SKM-1 treated with dmso at 0.1 percent for 144 hours (cell line): Measurements from ENCODE around the gene BAZ2B.

Source experiments
- DNase-seq: peaks from one replicate; lab custom pipeline; 2025; ENCODE audit not compliant: unreplicated experiment; lab: John Stamatoyannopoulos, UW

BAZ2B gene

DNA sequence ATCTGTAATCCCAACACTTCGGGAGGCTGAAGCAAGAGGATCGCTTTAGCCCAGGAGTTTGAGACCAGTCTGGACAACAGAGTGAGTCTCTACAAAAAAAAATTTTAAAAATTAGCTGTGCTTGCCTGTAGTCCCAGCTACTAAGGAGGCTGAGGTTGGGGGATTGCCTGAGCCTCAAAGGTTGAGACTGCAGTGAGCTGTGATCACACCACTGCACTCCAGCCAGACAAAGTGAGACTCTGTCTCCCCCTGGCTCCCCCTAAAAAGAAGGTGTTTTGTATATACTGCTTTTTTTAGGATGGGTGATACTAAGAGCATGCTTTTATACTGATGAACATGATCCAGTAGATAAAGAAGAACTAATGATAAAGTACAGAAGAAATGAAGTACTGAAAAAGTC lies 145.0 kb downstream of the BAZ2B start:
- no peak for DNase-seq

DNA sequence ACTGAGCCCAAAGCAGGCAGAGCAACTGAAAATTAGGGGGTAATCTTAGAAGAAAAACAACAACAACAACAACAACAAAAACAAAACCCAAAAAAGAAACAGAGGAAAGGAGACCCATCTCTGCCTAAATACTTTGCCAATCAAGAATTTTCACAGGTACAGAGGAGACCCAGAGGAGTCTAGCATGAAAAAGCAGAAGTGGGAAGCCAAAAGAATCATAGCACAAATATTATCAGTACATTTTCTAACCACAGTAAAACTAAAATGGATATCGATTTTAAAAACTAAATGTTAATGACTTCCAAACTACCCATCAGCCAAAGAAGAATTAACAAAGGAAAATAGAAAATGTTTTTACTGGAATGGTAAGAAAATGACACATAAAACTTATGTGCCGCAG lies 148.1 kb downstream of the BAZ2B start:
- no peak for DNase-seq

DNA sequence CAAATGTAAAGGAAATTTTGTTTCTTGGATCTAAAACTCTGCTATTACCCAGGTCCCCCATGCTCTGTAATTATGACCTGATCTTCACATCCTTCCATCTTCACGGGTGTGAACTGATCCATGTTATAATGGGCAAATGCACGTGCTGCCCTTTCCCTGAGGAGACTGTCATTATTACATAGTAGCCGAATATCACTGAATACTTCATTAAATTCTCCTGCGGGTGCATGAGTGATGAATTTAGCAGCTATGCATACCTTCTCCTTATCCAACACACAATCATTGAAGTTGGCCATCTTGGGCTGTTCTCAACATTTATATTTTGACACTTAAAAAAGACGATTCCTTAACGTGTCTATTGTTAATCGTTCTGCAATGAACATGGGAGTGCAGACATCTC lies 153.4 kb downstream of the BAZ2B start:
- DNase-seq = no peak

DNA sequence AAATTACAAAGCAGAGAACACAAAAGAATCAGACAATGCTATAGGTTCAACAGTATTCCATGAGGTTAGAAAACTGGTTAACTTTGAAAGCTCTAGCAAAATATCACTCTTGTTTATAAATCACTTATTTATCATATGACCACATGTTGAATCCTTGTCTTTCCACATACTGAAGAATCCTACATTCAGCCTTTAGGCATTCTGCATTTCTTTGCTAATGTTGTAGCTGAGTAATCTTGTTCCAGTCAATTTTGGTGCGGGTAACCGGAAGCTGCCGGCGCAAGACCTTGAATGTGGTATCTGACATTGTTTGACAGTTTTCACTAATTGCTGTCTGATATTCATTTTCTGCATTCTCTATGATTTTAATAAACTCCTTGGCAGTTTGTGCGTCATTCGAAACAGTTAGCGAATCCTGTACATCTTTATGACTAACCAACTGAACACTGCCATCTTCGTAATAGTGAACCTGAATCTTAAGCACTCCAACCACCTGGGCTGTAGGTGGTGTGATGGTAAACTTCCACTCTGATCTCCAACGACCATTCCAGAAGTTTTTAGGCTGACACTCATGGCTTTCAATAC lies 154.1 kb downstream of the BAZ2B start:
- no peak for DNase-seq

DNA sequence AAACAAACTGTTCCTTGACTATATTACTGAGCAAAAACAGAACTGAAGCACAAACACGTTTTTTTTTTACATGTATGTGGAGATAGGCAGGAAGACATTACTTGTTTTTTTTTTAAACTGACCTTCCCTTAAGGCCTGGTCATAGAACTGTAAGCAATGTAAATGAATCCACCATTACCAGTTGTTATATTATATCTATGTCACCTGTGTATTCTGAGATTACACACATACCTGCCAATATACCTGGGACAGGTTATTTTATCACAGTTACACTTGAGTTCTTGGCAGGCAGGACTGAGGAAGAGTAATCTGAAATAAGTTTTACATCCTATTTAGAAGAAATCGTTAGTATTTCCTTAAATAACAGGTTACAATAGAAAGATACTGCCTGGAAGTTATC lies 155.3 kb downstream of the BAZ2B start:
- DNase-seq = no peak

DNA sequence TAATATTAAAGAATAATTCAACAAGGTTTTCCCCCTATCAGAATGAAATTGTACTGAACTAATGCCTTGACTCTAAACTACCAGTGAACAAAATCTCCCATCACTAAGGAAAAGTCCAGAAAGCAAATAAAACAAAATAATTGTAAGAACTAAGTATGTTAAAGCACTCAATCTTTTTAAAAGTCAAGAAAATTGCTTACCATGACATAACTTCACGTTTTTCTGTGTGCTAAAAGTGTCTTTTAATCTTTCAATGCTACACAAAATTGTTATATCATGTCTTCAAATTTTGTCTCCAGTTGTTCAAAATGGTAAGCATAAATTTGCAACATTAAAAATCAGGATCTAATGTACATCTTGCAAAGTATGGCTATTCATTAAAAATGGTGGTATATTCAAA lies 156.1 kb downstream of the BAZ2B start:
- no peak for DNase-seq

DNA sequence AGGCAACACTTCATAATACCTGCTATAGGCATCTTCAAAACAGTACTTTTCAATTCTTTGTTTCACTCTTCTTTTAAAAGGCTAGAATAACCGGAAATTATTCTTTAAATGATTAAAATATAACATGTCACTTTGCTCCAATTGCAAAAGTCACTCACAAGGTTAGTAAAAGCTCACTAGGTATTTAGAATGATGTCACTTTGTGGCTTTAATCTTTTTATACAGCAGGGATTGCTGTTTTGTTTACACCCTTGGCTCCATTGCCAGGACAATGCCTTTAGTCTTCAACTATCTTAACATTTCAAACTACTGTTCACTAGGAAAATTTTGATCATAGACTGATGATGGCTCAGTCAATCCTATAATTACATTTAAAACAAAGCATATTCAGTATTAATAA lies 157.1 kb downstream of the BAZ2B start:
- no peak for DNase-seq

DNA sequence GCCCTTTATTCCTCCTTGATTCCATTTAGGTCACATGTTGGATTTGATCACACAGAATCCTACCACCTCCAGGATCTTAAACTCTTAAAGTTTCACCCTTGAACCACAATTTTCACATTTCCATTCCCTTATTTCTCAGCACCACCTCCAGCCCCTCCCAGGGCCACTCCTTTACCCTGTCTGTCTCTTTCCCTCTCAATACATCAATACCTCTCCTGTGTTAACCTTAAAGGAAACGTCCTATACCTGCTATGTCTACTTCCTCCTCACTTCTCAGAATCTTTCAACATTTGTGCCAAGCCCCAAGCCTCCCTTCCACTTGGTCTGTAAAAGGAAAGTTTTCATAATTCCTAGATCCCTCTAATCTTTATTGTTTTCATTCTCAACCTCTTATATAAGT lies 158.8 kb downstream of the BAZ2B start:
- no peak for DNase-seq

DNA sequence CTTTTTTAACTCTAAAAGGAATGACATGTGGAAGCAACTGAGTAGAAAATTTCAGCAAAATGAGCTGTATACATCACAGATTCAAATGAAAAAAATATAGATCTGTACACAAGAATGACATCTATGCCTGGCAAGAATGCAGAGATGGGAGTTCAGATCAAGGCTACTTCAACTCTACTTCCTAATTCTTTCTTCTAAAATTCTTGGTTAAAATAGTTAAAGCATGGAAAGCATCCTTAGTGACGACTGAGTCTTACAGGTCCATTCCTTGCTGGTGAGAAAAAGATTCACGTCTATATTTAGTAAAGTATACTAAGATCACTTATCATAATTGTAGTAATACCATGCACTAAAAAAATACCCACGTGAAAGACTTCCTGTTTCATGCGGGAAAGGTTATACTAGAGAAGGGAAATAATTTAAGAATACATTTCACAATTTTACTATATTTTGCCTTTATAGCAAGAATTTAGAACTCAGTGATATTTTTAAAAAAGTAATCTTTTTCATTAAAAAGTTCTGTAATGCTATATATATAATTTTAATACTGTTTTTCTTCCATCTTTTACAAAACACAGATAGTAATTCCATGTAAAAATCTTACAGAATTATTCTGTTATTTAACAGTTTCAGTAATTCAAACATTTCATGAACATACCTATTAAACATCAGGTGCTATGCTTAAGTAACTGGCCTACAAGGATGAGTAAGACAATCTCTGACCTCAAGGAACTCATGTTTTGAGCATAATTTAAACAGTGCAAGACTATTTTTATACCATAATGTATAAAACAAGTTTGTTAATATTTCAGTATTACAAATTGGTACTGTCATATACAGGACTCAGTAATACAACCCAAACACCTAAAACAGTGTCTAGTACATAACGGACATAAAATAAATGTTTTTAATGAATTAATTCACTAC lies 159.6 kb downstream of the BAZ2B start:
- DNase-seq = no peak

DNA sequence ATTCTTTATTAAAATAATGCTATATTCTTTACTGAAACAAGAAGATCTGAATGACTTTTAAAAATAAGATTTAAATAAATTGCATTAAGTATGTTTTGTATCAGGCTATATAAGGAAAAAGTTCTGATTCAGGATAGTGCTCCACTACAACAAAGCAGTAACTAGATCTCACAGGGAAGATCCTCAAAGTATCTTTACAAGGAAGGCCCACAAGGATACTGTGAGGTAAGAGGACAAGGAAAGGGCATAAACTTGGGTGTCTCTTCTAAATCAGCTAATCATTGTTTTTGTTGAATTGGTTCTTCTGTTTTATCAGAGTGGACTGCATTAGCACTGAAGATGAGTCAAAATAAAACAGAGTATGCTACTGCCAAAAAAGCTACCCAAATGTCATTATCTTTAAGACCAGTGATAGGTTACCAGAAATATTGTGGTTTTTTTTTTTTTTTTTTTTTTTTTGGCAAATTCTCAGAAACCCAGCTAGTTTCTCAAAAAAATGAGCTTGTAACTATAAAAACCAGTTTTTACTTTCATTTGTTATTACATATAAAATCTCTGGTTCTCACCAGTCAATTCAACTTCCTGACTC lies 160.9 kb downstream of the BAZ2B start:
- DNase-seq = no peak

DNA sequence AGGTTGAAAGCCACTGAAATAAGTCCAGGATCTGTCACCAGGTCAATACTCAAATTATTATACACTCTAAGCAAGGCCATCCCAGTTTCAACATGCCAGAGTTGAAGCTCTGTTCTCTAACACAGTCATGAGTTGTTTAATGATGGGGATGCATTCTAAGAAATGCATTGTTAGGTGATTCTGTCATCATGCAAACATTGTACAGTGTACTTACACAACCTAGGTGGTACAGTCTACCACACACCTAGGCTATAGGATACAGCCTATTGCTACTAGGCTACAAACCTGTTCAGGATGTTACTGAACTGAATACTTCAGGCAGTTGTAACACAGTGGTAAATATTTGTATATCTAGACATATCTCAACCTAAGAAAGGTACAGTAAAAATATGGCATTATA lies 162.2 kb downstream of the BAZ2B start:
- no peak for DNase-seq

DNA sequence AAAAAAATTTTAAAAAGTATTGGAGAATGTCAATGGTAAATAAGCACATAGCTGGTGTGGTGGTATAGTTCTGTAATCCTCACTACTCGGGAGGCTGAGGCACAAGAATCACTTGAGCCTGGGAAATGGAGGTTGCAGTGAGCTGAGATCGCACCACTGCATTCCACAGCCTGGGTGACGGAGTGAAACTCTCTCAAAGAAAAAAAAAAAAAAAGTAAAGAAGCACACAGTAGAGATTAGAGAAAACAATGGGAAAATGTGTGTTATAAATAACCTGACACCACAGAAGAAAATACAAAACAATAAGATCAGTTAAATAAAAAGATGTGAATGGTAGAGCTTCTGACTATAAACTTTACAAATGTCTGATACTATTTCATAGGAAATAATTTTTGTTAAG lies 166.2 kb downstream of the BAZ2B start:
- no peak for DNase-seq

DNA sequence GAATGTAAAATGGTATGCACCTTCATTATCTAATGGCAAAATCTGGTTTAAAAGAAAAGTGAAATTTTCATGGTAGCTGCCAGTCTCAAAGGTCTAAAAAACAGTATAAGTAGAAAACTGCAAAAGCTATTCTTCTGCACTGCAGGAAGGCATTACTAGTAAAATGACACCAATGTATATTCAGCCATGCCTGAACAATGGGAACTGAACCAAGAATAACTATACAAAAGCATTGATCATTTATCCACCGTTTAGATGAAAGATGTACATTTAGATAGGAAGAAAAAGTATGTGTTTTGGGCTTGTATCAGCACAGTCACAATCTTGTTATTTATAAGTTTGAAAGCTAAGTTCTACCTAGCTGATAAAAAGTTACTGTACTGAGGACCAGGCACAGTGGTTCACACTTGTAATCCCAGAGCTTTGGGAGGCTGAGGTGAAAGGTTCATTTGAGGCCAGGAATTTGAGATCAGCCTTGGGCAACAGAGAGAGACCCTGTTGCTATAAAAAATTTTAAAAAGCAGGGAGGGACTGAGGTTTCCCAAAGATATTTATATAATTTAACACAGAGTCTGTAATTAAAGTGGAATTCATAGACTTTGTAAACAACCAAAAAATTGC lies 166.7 kb downstream of the BAZ2B start:
- DNase-seq = no peak

DNA sequence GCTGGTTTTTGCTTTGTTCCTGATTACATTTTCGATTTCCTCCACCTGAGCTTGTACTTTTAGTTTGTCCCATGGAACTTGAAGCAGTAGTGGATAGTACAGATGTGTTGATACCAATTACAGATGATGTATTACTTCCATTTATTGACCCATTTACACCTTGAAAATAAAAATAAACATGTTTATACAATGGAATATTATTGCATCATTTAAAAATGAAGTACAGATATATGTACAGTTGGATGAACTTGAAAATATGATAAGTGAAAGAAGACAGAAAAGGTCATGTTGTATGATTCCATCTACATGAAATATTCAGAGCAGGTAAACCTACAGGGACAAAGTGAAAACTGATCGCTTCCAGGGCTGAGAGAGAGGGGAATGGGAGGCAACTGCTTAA lies 169.5 kb downstream of the BAZ2B start:
- DNase-seq = no peak

DNA sequence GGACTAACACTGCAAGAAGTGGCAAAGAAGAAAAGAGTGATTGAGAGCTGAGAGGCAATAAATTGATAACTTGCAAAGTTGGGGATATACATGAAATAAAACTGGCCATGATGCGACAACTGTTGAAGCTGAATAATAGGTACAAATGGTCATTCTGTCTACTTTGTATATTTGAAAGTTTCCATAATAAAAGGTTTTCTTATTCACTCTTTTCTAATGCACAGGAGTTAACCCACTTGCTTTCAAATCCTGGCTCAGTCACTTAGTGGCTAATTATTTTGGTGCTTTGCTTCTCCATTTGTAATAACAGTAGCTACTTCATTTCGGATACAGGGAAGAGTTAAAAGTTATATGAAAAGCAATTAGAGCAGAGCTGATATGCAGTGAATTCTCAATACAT lies 170.1 kb downstream of the BAZ2B start:
- DNase-seq = no peak

DNA sequence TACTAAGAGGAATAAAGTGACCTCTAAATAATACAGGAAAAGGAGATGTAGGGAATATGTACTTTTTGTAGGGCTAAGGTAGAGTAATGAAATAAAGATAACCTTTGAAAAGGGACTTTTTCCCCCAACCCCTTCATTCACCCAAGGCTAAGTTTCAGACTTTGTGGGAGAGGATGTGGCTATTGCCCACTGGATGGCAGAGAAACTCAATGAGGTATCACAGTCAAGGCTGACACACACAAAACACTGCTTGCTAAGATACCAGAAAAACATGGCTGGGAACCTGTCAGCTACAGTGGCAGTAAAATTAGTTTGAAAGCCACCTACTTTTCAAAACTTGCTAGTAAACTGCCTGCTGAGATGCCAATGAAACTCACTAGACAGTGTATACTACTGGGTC lies 171.0 kb downstream of the BAZ2B start:
- no peak for DNase-seq

DNA sequence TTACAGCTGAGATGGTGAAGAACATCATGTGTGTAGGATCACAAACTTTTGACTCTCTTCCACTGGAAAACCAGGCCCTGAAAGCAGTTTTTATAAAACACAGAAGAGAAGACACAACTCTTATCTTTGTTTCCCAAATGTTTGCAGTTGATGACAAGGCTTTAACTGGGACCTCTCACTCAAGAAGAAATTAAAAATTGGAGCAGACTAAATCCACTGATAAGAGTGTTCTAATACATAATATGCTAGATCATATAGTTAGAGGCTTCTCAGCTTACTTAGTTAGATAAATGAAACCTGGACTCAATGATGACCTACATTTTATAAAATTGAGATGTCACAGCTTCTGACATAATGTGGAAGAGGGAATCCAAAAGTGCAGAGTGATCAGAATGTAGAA lies 171.6 kb downstream of the BAZ2B start:
- DNase-seq = no peak

DNA sequence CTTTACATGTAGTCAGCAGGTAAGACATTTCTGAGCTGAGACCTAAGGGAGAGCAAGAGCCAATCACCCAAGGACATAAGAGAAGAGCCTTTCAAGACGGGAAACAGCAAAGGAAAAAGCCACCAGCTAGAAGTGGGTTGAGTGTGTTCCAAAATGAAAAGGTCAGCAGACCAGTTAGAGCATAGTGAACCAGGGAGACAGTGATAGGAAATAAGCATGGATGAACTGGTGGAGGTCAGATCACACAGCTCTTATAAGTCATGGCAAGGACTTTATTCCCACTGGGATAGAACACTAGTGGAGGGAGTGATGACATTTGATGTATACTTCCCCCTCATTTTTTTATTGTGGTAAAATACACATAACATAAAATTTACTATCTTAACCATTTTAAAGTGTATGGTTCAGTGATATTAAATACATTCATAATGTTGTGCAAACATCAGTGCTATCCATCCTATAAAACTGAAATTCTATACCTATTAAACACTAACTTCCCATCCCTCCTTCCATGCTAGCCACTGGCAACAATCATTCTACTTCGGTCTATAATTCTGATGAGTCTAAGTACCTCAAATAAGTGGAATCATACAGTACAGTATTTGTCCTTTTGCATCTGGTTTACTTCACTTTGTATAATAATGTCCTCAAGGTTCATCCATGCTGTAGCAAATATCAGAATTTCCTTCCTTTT lies 174.0 kb downstream of the BAZ2B start:
- no peak for DNase-seq

DNA sequence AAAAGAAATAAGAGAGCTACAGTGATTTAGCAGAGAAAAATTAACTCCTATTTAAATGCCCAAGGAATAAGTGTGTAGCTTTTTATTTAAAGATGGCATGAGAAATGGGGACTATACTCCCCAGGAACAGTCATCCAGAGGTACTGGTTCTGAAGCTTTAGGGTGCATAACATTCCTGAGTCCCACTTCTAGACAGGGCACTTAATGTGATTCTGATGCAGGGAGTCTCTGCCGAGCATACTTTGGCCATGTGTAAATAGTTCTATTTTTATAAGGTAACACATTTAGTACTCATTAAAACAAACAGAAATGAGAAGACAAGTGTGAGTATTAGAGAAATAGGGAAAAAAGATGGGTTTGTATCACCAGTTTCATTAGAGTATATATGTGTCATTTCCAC lies 175.2 kb downstream of the BAZ2B start:
- DNase-seq = no peak

DNA sequence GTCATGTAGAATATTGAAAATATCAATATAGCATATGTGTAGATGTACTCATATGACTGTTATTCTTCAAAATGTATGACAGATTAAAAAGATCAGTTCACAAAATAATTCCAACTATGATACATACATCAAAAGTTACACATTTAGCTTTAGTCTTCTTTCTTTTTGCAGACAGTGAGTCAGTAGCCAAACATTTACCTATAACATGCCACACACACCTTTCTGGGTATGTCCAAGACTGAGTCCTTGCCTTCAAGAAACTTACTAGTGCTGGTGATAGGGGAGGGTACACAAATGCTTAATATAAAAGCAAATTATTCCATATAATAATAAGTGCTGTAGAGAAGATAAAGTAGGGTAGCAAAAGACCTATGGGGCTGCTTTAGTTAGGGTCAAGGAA lies 176.9 kb downstream of the BAZ2B start:
- no peak for DNase-seq

DNA sequence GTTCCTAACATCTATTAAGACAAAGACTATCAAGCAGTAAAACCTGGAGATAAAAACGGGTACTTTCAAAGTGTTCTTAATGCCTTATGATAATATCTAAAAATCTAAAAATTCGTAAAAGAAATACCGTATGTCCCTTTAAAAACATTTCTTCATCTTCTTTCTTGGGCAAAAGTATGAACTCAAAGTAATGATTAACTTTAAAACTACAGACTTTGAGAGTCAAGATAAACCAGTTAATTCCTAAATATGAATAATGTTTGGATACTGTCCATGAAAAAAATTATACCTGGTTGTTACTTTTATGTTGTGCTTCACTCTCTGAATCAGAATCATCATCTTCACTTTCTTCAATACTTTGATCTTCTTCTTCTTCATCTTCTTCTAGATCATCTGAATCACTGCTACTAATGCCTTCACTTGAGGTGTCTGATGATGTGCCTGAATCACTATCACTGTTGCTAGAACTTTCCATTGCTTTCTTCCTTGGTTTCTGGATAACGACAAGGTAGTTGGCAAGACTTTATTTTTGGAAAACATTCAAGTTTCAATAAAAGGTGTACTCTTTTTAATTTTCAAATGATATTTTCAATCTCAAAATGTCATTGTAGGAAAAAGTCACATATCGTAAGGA lies 177.5 kb downstream of the BAZ2B start:
- no peak for DNase-seq
